Pancreas (tissue), 10 donors: Measurements from ENCODE around the gene MAPK14. TPM values are rescaled to one million over a fixed set of nuclear protein-coding genes. Genes with fewer than 3 reads are reported as not detected.

Experiments
- ATAC-seq, 4 donors: fragments of 200-7000 bp; cut with Tn5 transposase; one replicate each; pipeline versions ENCODE4 v1.8.0 to v1.9.1; 2020; ENCODE audit warnings: mild to moderate bottlenecking in 4 of 4, moderate library complexity in 4 of 4
- DNase-seq, 6 donors: peaks; one replicate each; pipeline ENCODE4 v3.0.0-alpha.2; 2020
- FAIRE-seq: peaks from 2 replicates; lab custom pipeline; 2012; peaks lifted over from hg19 to GRCh38; lab: Jason Lieb, UNC
- H3K27ac ChIP-seq, 4 donors: fragments of 200-600 bp; sonication (generic); 1 replicate in 3 of 4; 2 replicates in 1 of 4; pipeline versions ENCODE4 v1.5.0 to v1.8.0; 2020
- H3K27me3 ChIP-seq, 4 donors: fragments of 200-600 bp; one replicate each; pipeline ENCODE4 v1.8.0; 2021
- H3K36me3 ChIP-seq, 3 donors: fragments of 200-600 bp; sonication (generic) in 1 of 3; one replicate each; pipeline versions ENCODE4 v1.5.0 to v1.8.0; 2020 to 2021
- H3K4me1 ChIP-seq, 3 donors: fragments of 200-600 bp; one replicate each; pipeline ENCODE4 v1.8.0; 2021
- H3K4me3 ChIP-seq, 4 donors: fragments of 200-600 bp; sonication (generic) in 2 of 4; one replicate each; pipeline versions ENCODE4 v1.5.0 to v1.8.0; 2020 to 2021
- H3K9me3 ChIP-seq, 4 donors: fragments of 200-600 bp; one replicate each; pipeline ENCODE4 v1.8.0; 2021
- WGBS, 2 donors: extraction: QIAGEN DNeasy Blood & Tissue Kit; methylation state at CpG; one replicate each; pipeline ENCODE4 v1.1.7; 2013; 5-methylcytosine and 5-hydroxymethylcytosine counted together
- intact Hi-C, 3 donors: fragments of 100-400 bp; cut with DNase I; formaldehyde crosslinking; loops; one replicate each; pipeline versions ENCODE4 v1.11.1 to v1.14.2; 2022
- polyA plus RNA-seq, 2 donors: library from polyadenylated mRNA; stranded (reverse); fragments of 200-250 nt; gene quantifications; one replicate each; pipeline ENCODE4 v1.2.3, GENCODE V29; 2013
- total RNA-seq, 6 donors: library from RNA; stranded (reverse); fragmentation: NEBNext Ultra II Directional in 4 of 6; extraction: Animal tissue kit (Norgen Biotek cat#: 25700) in 4 of 6; gene quantifications; one replicate each; pipeline versions ENCODE4 v1.2.1 to v1.2.4, GENCODE V29; 2021 to 2023
- TF ChIP-seq, protein P1 (sequence below), 4 donors: fragments of 200-600 bp; sonication (generic) in 3 of 4; IDR thresholded peaks; one replicate each; pipeline versions ENCODE4 v1.5.0 to v1.8.0; 2021; ENCODE audit warnings: antibody characterized with exemption in 4 of 4
- donor health status: healthy with polysubstance abuse.
- donor health status: DM: no; HTN: no; CAD: no; lungs with moderate emphysema.
- donor health status: DM: no; HTN: no; CAD: no.
- donor health status: control.
- donor health status: control.
- donor health status: Bipolar disorder and iron deficiency.
- donor health status: DM: yes; HTN: yes; CAD: no.
- donor health status: DM: no; HTN: no; CAD: no.
- donor health status: DM: no; HTN: no; CAD: no.
- donor health status: DM: yes; HTN: yes; CAD: no.

The MAPK14 gene
- total and polyA plus RNA-seq, 8 donors = 6.8 to 29.9 (median 16.6) TPM

DNA sequence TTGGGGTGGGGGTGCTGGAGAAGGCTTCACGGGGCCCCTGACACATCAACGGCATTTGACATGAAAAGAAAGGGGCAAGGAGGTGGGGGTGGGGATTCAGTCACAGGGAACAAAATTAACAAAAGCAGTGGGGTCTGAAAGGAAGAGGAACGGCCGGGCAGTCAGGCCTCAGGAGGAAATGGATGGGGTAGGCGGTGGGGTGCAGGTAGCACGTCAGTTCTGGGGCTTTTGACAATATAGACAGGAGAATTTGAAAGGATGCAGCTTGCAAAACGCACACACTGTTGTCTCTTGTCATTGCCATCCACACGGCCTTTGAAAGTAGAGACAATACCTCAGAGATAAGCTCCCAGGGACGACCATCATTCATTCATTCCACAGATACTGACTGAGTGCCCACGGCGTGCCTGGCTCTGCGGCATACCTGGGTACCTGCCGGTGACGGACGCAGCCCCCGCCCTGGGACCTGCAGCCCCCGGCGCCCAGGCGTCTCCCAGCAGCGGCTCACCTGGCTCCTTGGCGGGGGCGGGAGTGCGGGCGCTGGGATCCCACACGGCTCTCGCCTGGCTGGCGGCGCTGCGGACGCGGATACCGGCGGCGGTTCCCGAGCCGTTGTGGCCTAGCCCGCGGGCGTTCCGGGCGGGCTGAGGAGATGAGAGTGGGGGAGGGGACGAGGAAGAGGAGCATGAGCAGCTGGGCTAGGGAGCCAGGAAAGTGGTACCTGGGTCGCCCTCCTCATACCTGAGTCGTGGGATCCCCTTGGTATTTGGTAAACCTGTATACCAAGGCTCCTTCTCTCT lies 3.4 kb upstream of the MAPK14 start, which contains the start of gene SLC26A8:
TSS of gene SLC26A8 (minus strand) at position 646 of the 800 bp plus-strand sequence. CDS start 4,934 bp downstream, outside the sequence.
- 32 to 38% methylated on average over 43 to 44 of the region's 44 CpGs for WGBS, 2 donors
- Histone ChIP-seq H3K4me3 (no peak within 1 kb of the TSS), H3K27me3 (no peaks in the 10 kb centered on the region), H3K9me3 (no peaks in the 10 kb centered on the region), H3K27ac (no peak within 1 kb of the TSS), H3K4me1 (no peaks in the 10 kb centered on the region), H3K36me3 (no peaks in the 10 kb centered on the region)
- peak in 3 of 6 donors; percentile 23 to 62 (median 47) for DNase-seq
- no peak for FAIRE-seq
- ATAC-seq = no peak
- TF ChIP-seq, protein P1, sequence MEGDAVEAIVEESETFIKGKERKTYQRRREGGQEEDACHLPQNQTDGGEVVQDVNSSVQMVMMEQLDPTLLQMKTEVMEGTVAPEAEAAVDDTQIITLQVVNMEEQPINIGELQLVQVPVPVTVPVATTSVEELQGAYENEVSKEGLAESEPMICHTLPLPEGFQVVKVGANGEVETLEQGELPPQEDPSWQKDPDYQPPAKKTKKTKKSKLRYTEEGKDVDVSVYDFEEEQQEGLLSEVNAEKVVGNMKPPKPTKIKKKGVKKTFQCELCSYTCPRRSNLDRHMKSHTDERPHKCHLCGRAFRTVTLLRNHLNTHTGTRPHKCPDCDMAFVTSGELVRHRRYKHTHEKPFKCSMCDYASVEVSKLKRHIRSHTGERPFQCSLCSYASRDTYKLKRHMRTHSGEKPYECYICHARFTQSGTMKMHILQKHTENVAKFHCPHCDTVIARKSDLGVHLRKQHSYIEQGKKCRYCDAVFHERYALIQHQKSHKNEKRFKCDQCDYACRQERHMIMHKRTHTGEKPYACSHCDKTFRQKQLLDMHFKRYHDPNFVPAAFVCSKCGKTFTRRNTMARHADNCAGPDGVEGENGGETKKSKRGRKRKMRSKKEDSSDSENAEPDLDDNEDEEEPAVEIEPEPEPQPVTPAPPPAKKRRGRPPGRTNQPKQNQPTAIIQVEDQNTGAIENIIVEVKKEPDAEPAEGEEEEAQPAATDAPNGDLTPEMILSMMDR (IDR thresholded peaks at IDR 0.05) = no peak
- intact Hi-C loops = loop anchor here in 1 of 3 donors (10.0 kb wide), 1 partner anchor 71 kb away; no protein-coding TSS in a partner anchor

DNA sequence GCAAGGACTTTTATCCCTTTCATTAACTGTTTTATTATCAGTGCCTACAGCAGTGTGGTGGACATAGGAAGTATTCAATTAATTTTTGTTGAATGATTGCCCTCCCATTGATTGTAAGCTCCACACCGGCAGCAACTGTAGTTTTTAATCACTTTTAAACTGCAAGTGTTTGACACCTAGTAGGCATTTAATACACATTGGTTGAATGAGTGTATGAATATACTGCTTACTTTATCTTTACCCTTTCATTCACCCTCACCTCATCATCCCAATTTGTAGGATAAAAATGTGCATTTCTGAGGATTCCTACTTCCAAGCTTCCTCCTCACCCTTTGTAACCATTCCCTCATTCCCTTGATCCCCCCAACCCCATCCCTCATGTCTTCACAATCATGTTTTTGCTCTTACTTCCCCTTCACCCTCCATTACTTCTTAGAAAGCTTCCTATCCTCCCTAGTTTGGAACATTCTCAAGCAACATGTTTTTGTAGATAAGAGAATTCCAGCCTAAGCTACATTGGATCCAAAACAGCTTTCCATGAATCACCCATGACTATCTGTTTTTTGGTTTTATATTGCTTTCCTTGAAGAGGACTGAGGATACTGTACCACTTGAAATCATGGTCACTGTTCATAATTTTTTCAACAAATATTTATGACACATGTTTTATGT lies 2.2 kb upstream of the MAPK14 start:
- Histone ChIP-seq H3K27ac (no peak overlapping the region), H3K4me3 (no peak overlapping the region), H3K27me3 (no peaks in the 10 kb centered on the region), H3K9me3 (no peaks in the 10 kb centered on the region), H3K4me1 (peaks cover 0 to 8% (median 8%) of the 10 kb centered on the region in 3 donors), H3K36me3 (no peaks in the 10 kb centered on the region)
- intact Hi-C loops = loop anchor here in 1 of 3 donors (10.0 kb wide), 1 partner anchor 69 kb away; no protein-coding TSS in a partner anchor
- WGBS, 2 donors = 54 to 64% methylated on average over 1 of the region's 1 CpG
- TF ChIP-seq, protein P1 (IDR thresholded peaks at IDR 0.05) = no peak
- no peak for FAIRE-seq
- no peak for DNase-seq
- no peak for ATAC-seq

DNA sequence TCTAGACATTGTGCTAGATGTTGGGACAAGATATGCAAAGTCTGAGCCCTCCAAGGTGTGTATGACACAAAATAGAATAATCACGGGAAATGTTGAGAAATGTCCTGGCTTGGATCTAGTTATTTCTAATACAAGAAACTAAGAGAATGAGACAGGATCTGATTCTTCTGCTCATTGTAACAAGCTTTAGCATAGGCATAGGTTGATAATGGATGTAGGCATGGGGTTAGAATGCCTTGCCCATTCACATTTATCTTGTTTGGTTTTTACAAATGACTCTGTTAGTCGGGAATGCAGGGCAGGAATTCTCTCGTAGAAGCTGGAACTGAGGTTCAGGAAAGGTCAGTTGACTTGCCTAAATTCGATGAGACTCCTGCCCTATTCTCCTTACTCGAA lies 1.7 kb upstream of the MAPK14 start:
- H3K36me3 ChIP-seq = no peaks in the 10 kb centered on the region
- TF ChIP-seq, protein P1 (IDR thresholded peaks at IDR 0.05) = no peak
- ATAC-seq (no peak), DNase-seq (no peak), FAIRE-seq (no peak)
- H3K9me3 ChIP-seq = no peaks in the 10 kb centered on the region
- no peaks in the 10 kb centered on the region for H3K27me3 ChIP-seq
- H3K27ac ChIP-seq = no peak overlapping the region
- WGBS, 2 donors = 45 to 59% methylated on average over 5 of the region's 5 CpGs
- H3K4me1 ChIP-seq = peaks cover 0 to 11% (median 10%) of the 10 kb centered on the region in 3 donors
- no peak overlapping the region for H3K4me3 ChIP-seq
- intact Hi-C loops = loop anchor here in 2 of 3 donors (2.0 to 10.0 kb wide), 2 partner anchors 69 kb away; no protein-coding TSS in a partner anchor

GRCh38 chr6:36028088-36028876 lies 674 bp downstream of the MAPK14 start:
- DNase-seq = peak; percentile 54 to 82 (median 57)
- TF ChIP-seq, protein P1 (IDR thresholded peaks at IDR 0.05) = no peak
- Histone ChIP-seq H3K4me3 (peak overlapping the region; percentile 92 to 99 (median 98)), H3K9me3 (no peaks in the 10 kb centered on the region), H3K27ac (peak overlapping the region; percentile 88 to 95 (median 93)), H3K27me3 (no peaks in the 10 kb centered on the region), H3K36me3 (no peaks in the 10 kb centered on the region), H3K4me1 (peaks cover 5 to 28% (median 20%) of the 10 kb centered on the region in 3 donors)
- no peak for FAIRE-seq
- peak; percentile 36 to 56 (median 49) for ATAC-seq
- intact Hi-C loops = loop anchor here in 1 of 3 donors (10.0 kb wide), 1 partner anchor 67 kb away; no protein-coding TSS in a partner anchor
- 0% methylated on average over 44 of the region's 44 CpGs for WGBS, 2 donors
